Activated CD4-positive, CD25-positive, alpha-beta regulatory T cell (primary cell): ENCODE results near the gene PDS5B.
"Not testable (repeated sequence)": the region's sequence is repeated elsewhere in the genome, so short reads cannot be mapped to it uniquely, and the experiment has no call there.

Experiments used
- DNase-seq, 4 experiments: peaks; one replicate each; lab custom pipeline; 2025; lab: John Stamatoyannopoulos, UW

Gene PDS5B

GRCh38 chr13:32650705-32651311 is 64.6 kb downstream of the PDS5B start:
- peak in 3 of 4 experiments; percentile 5 to 13 (median 13) for DNase-seq

DNA sequence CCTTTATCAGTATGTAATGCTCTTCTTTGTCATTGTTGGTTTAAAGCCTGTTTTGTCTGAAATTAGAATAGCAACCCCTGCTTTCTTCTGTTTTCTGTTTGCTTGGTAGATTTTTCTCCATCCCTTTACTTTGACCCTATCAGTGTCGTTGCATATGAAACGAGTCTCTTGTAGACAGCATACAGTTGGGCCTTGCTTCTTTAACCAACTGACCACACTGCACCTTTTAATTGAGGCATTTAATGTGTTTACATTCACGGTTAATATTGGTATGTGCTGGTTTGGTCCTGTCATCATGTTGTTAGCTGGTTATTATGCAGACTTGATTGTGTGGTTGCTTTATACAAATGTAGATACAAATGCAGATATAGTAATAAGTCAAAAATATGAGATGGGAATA is 71.1 kb downstream of the PDS5B start:
- no peak for DNase-seq

DNA sequence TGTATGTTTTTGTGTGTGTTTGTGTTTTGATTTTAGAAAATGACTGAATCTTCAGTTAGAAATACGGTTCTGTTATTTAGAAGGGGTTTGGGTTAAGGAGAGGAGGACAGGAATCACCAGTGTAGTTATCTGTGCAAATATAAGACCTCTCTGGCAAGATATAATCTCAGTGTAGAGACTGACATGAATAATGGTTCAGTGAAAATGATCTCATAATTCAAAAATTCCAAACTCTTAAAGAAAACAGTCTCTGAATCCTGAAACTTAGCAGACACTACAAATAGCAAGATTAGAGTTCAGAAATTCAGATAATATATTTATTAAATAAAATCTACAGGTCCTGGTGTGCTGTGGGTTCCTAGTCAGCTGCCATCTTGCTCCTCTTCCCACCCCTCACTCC is 73.5 kb downstream of the PDS5B start:
- DNase-seq: no peak

- DNase-seq: no peak
Measured at GRCh38 chr13:32660227-32660626, 74.0 kb downstream of the PDS5B start.

DNA sequence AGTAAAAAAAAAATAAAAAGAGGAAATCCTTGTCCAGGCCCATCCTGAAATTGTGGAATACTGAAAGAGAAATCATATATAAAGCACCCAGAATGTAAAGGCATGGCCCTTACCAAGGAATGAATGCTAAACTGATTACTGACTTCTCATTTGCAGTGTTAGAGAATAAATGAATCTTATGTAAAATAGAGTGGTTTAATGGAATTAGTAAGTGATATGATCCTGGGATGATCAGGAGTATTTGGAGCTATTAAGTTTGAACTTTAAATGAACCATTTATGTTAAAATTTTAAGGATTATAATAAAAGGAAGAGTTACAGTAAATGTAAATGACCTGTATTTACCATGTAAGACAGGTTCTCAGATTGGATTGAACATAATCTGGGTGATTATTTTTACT is 75.4 kb downstream of the PDS5B start:
- DNase-seq: no peak

DNA sequence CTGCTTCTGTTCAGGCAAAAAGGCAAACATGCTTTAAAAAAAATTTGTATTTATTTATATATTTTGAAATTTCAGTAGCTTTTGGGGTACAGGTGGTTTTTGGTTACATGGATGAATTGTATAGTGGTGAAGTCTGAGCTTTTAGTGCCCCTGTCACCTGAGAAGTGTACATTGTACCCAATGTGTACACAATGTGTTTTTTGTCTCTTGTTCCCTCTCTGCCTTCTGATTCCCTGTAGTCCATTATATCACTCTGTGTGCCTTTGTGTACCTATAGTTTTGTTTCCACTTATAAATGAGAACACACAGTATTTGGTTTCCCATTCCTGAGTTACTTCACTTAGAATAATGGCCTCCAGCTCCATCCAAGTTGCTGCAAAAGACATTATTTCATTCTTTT is 77.4 kb downstream of the PDS5B start:
- no peak for DNase-seq

DNA sequence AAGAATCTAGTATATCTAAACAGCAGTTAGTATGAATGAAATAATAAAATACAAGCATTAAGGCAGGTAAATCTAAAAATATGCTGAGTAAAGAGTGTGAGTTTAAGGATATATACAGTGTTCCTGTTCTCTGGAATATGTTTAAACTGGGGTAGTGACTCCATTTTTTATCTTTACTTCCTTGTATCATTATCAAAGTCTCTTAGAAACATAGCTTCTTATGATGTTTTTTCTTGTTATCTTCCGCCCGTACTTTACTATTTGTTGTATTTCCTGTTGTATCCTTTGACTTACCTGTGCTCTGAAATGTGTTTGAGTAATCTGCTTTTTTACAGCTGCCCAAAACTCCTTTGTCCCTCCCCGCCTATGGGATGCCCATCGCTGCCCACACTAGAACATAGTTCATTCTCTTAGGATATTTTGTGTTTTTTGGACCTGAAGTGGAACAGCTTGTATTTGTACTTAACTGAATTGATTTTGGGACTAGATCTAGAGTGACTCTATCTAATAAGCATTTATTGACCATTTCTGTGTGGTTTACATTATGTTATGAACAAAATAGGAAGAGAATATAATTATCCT is 80.8 kb downstream of the PDS5B start:
- no peak for DNase-seq

- no peak for DNase-seq
Measured at GRCh38 chr13:32669030-32669646, 82.9 kb downstream of the PDS5B start.

GRCh38 chr13:32674503-32674902 is 88.3 kb downstream of the PDS5B start:
- DNase-seq: no peak

GRCh38 chr13:32676242-32676641 is 90.0 kb downstream of the PDS5B start:
- DNase-seq: no peak

DNA sequence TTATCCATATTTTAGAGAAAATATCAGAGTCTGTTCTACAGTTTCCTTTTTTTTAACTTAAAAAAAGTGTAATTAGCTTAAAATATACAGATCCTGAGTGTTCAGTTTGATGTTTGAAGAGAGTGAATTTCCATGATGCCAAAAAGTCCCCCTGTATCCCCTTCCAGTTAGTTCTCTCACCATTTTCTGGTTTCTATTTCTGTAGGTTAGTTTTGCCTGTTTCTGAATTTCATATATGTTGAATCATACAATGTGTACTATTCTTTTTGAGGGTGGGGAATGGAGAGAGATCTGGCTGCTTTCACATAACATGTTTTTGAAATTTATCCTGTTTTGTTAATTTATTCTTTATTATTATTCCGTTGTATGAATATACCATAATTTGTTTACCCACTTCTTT is 95.9 kb downstream of the PDS5B start:
- no peak for DNase-seq

- no peak for DNase-seq
Measured at GRCh38 chr13:32682740-32683139, 96.5 kb downstream of the PDS5B start.

DNA sequence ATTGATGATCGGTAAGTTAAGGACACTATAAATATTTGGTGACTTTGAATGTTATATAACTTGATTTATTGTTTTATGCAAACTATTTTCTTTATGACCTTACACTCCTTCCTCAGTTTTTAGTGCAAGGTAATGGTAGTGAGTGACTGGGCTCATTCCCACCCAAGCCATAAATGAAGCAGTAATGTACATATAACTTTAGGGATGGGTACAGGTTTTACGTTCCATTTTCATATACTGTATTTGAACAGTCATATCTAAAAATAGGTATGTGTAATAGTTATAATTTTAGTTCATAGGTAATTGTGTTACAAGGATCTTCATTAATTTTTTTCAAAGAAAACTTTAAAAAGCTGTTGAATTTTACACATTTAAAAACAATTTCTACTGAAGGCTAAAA is 101.0 kb downstream of the PDS5B start:
- no peak for DNase-seq

- no peak for DNase-seq
Measured at GRCh38 chr13:32695602-32696250, 109.5 kb downstream of the PDS5B start.

DNA sequence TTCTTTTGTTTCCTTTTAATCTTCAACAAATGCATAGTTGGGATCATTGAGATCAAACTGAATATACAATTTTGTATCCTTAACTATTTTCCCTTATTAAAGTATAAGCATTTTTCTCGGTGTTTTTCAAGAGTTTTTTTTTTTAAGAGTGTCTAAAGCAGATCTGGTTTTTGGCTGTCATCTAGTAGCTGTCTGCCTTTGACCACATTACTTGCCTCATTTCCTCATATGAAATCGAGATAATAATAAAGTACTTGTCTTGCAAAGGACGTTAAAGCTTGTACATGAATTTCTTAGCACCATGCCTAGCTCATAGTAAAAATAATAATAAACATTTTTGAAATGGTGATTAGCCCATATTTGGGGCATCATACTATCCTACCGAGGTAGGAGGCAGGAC is 121.2 kb downstream of the PDS5B start:
- no peak for DNase-seq

GRCh38 chr13:32713397-32713796 is 127.1 kb downstream of the PDS5B start:
- no peak for DNase-seq

DNA sequence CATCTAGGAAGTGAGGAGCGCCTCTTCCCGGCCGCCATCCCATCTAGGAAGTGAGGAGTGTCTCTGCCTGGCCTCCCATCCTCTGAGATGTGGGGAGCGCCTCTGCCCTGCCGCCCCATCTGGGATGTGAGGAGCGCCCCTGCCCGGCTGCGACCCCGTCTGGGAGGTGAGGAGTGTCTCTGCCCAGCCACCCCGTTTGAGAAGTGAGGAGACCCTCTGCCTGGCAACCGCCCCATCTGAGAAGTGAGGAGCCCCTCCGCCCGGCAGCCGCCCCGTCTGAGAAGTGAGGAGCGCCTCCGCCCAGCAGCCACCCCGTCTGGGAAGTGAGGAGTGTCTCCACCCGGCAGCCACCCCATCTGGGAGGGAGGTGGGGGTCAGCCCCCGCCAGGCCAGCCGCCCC is 129.9 kb downstream of the PDS5B start:
- DNase-seq: not testable (repeated sequence)

GRCh38 chr13:32720026-32720425 is 133.8 kb downstream of the PDS5B start:
- no peak for DNase-seq

DNA sequence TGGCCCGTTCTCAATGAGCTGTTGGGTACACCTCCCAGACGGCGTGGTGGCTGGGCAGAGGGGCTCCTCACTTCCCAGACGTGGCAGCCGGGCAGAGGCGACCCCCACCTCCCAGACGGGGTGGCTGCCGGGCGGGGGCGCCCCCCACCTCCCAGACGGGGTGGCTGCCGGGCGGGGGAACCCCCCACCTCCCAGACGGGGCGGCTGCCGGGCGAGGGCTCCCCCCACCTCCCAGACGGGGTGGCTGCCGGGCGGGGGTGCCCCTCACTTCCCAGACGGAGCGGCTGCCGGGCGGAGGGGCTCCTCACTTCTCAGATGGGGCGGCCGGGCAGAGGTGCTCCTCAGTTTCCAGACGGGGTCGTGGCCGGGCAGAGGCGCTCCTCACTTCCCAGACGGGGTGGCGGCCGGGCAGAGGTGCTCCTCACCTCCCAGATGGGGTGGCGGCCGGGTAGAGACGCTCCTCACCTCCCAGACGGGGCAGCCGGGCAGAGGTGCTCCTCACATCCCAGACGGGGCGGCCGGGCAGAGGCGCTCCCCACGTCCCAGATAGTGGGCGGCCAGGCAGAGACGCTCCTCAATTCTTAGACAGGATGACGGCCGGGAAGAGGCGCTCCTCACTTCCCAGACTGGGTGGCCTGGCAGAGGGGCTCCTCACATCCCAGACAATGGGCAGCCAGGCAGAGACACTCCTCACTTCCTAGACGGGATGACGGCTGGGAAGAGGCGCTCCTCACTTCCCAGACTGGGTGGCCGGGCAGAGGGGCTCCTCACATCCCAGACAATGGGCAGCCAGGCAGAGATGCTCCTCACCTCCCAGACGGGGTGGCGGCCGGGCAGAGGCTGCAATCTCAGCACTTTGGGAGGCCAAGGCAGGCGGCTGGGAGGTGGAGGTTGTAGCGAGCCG is 135.1 kb downstream of the PDS5B start:
- not testable (repeated sequence) for DNase-seq

DNA sequence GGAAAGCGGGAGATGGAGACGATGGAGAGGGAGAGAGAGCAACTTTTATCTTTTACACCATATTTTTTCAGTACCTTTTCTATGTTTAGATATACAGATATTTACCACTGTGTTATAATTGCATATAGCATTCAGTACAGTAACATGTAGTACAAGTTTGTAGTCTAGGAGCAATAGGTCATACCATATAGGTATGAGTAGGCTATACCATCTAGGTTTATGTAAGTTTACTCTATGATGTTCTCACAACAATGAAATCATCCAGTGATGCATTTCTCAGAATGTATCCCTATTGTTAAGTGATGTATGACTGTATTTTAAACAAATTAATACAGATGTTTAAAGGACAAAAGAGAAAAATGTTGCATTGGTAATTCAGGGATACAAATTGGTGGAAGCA is 136.1 kb downstream of the PDS5B start:
- no peak for DNase-seq

DNA sequence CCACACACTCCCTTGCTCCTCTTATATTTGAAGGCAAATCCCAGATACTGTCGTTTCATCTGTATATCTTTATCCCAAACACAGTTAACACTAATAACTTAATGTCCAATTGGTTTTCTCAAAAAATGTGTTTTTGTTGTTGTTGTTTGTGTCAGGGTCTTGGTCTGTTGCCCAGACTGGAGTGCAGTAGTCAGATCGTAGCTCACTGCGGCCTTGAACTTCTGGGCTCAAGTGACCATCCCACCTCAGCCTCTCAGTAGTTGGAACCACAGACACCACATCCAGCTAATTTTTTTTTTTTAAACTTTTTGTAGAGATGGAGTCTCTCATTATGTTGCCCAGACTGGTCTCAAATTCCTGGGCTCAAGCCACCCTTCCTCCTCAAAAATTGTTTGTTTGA is 137.7 kb downstream of the PDS5B start:
- DNase-seq: no peak

DNA sequence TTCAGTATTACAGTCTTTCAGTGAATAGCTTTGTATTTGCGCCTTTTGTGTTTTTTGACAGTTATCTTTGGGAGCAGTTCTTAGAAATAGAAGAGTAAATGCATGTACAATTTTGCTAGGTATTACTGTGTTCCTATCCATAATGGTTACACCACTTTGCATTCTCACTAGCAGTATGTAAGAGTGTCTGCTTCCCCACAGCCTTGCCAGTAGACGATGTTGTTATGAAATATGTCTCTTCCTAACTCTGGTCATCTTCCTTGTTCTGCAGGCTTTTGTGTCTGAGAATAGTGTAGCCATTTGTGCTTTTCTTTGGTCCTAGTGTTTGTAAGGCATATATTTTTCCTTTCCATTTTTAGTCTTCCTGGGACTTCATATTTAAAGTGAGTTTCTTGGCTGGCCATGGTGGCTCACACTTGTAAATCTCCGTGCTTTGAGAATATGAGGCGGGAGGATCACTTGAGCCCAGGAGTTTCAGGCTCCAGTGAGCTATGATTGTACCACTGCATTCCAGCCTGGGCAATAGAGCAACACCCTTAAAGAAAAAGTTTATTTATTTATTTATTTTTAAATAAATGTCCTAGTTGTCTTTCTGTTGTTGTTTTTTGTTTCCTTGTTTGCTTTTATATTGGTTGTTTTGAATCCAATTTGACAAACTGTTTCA is 140.3 kb downstream of the PDS5B start:
- no peak for DNase-seq
